Left kidney (tissue), 2 donors: ENCODE measurements around the gene SWT1. TPM values are rescaled to one million over a fixed set of nuclear protein-coding genes. Genes with fewer than 3 reads are reported as not detected.
"Not testable (repeated sequence)": the region's sequence is repeated elsewhere in the genome, so short reads cannot be mapped to it uniquely, and the experiment has no call there.

Source experiments
- DNase-seq: peaks from one replicate; pipeline ENCODE4 v3.0.0-alpha.2; 2013
- polyA plus RNA-seq: library from polyadenylated mRNA; unstranded; fragments of 120-200 nt; gene quantifications from one replicate; pipeline ENCODE4 v1.2.1, GENCODE V29; 2013; ENCODE audit not compliant: insufficient read length

SWT1 gene
- polyA plus RNA-seq, 1 donor: 11.5 TPM

GRCh38 chr1:185170291-185170848 is 13.4 kb downstream of the SWT1 start:
- DNase-seq: peak; percentile 71

DNA sequence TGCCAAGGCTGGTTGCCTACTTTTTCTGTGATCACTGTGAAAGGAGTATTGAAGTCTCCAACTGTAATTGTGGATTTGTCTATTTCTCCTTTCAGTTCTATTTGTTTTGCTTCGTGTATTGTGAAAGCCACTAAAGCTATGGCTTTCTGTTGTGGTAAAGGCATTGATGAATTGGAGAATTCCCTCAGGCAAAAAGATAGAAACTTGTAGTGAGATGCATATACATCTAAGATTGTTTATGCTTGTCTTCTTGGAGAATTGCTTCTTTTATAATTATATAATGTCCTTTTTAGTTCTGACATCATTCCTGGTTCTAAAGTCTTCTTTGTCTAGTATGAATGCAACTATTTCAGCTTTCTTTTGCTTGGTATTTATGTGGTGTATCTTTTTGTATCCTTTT is 36.8 kb downstream of the SWT1 start:
- DNase-seq: no peak

- not testable (repeated sequence) for DNase-seq
Measured at GRCh38 chr1:185198712-185199111, 41.7 kb downstream of the SWT1 start.

DNA sequence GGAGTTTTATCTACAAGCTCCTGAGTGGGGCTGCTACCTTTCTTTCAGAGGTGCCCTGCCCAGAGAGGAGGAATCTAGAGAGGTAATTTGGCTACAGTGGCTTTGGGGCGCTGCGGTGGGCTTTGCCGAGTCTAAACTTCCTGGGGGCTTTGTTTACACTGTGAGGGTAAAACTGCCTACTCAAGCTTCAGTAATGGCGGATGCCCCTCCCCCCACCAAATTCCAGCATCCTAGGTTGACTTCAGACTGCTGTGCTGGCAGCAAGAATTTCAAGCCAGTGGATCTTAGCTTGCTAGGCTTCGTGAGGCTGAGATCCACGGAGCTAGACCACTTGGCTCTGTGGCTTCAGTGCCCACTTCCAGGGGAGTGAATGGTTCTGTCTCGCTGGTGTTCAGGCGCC is 43.9 kb downstream of the SWT1 start:
- DNase-seq: no peak

DNA sequence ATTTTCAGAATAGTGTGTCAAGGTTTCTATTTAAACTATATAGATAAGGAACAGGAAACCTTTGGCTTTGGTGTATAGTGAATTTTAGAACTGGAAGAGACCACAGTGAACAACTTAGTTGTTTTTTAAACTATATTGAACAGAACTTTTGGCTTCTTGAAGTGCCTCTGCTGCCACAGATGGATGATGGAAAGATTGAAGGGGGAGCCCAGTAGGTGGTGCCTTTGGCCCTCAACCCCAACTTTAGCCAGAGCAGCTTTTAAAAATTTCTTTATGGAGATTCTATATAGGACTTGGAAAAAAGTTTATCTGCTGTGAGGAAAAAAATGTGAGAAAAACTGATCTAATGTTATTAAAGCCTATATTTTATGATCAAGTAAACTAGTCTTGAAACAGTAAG is 50.2 kb downstream of the SWT1 start:
- DNase-seq: no peak

DNA sequence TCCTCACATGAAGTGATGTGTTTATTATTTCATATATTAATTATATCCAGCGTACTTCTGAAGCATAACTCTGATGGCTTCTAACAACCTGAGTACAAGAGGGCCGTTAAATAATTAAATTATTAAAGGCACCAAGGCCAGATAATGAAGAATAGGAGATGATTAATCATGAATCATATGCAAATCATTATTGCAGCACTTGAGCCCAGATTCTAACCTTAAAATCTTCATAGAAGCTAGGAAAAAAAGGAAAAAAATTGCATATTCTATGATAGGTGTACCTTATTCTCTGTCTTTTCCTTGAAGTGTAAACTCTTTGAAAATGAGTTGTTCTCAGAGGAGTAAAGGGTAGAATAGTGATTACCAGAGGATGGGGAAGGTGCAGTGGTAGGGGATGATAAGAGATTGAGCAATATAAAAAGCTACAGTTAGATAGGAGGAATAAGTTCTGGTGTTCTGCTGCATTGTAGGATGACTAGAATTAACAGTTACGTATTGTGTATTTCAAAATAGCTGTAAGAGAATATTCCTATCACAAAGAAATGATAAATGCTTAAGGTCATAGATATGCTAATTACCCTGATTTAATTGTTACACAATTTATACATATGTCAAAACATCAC is 51.1 kb downstream of the SWT1 start:
- DNase-seq: no peak

GRCh38 chr1:185208626-185209180 is 51.7 kb downstream of the SWT1 start:
- DNase-seq: no peak

DNA sequence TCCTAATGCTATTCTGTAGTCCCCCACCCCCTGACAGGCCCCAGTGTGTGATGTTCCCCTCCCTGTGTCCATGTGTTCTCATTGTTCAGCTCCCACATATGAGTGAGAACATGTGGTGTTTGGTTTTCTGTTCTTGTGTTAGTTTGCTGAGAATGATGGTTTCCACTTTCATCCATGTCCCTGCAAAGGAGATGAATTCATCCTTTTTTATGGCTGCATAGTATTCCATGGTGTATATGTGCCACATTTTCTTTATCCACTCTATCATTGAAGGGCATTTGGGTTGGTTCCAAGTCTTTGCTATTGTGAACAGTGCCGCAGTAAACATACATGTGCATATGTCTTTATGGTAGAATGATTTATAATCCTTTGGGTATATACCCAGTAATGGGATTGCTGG is 52.4 kb downstream of the SWT1 start:
- not testable (repeated sequence) for DNase-seq

DNA sequence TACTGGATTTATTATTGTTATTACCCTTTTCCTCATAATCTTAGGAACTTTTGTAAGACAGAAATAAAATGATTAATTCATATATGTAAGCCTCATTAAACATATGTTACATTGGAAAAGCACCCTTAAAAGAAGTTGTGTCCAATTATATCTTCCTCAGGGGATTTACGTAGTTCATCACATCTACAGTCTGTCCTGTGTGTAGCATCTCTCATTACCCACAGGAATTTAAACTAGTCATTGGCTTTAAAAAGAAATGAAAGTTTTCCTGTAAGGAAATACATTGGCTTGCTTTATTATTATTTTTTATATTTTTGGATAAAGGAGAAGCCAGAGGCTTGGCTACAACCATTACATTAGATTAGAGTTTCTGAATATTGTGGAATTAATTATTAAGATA is 56.1 kb downstream of the SWT1 start:
- DNase-seq: no peak

DNA sequence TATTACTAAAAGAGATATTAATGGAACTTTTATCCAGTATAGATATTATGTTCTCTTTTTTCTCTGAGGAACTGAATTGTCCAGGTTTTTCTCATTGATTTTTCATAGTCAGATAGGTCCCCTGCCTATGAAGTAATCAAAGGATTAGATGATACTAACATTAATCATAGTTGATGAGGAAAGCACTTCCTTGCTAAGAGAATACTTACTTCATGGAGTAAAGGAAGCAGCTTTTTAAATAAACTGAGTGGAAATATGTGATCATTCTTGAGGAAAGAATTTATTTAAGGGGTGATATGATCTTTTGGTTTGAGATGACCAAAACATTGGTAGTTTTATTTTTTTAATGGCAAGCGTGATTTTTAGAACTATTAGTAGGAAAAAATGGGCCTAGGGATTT is 58.9 kb downstream of the SWT1 start:
- no peak for DNase-seq

DNA sequence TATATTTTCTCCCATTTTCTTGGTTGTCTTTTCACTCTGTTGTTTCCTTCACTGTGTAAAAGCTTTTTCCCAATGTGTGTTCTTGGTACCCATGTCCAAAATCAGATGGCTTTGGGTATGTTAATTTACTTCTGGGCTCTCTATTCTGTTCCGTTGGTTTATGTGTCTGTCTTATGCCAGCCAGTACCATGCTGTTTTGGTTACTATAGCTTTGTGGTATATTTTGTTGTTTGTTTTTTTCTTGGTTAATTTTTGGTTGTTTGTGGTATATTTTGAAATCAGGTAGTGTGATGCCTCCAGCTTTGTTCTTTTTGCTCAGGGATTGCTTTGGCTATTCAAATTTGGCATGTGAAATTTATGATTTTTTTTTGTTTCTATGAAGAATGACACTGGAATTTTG is 67.2 kb downstream of the SWT1 start:
- DNase-seq: no peak

DNA sequence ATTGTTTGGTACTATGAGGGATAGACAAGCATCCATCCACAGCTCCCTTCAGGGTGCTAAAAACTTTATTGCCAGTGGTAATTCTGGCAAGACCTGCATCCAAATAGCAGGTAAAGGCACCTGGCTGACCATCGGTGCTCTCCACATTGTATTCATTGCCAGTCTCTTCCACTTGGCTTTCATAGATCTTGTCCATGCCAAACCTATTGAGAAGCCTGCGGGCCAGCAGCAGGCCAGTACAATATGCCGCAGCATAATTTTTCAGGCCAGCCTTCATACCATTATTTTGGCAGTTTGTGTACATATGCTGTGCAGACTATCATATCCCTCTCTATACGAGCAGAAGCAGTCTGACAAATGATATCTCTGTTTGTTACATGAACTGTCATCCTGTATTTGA is 70.2 kb downstream of the SWT1 start:
- DNase-seq: no peak

GRCh38 chr1:185228979-185229378 is 72.0 kb downstream of the SWT1 start:
- DNase-seq: no peak

- peak; percentile 3 for DNase-seq
Measured at GRCh38 chr1:185229981-185230380, 73.0 kb downstream of the SWT1 start.

DNA sequence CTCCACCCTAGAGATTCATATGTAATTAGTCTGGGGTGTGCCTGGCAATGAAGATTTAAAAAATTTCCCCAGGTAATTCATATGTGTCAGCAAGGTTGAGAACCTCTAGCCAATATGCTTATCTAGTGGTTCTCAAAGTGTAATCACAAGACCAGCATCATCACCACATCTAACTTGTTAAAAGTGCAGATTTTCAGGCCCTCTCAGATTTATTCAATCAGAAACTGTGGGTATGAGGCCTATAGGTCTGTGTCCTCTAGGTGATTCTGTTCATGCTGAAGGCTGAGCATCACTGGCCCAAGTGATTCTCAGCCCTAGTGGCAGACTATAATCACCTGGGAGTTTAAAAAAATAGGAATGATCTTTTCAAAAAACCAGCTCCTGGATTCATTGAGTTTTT is 75.9 kb downstream of the SWT1 start:
- no peak for DNase-seq

- DNase-seq: not testable (repeated sequence)
Measured at GRCh38 chr1:185234183-185234582, 77.2 kb downstream of the SWT1 start.

- not testable (repeated sequence) for DNase-seq
Measured at GRCh38 chr1:185237176-185237575, 80.2 kb downstream of the SWT1 start.

- no peak for DNase-seq
Measured at GRCh38 chr1:185237661-185238060, 80.7 kb downstream of the SWT1 start.

DNA sequence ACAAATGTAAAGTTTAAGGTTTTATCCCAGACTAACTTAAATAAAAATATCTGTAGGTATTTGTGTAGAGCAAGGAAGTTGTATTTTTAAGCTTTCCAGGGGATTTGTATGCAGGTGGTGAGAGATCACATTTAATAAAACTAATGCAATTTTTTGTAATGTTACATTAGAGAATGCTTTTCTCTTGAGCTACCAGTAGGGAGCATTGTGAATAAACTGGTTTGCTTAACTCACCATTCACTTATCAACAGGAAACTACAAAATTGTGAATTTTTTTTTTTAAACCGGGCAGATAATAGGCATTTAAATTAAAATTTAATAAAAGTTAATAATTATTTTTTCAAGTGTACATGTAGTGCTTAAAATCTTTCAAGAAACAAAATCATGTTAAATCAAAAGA is 81.5 kb downstream of the SWT1 start:
- no peak for DNase-seq

GRCh38 chr1:185239861-185240260 is 82.9 kb downstream of the SWT1 start:
- no peak for DNase-seq

GRCh38 chr1:185241127-185241526 is 84.2 kb downstream of the SWT1 start:
- DNase-seq: no peak

DNA sequence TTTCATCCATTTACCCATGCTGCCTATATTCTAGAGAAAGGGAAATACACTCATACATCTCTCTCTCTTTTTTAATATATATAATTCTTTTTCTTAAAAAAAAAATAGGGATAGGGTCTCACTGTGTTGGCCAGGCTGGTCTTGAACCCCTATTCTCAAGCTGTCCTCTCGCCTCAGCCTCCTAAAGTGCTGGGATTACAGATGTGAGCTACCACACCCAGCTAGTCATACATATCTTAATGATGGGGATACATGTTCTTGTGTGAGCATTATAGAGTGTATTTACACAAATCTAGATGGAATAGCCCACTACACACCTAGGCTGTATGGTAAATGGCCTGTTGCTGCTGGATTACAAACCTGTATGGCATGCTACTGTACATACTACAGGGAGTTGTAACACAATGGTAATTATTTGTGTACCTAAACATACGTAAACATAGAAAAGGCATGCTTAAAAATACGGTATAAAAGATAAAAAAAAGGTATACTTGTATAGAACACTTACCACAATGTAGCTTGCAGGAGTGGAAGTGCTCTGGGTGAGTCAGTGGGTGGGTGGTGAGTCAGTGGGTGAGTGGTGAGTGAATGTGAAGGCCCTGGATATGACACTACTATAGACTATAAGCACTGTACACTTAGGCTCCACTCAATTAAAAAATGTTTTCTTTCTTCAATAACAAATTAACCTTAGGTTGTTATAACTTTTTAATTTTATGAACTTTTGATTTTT is 87.2 kb downstream of the SWT1 start:
- no peak for DNase-seq

DNA sequence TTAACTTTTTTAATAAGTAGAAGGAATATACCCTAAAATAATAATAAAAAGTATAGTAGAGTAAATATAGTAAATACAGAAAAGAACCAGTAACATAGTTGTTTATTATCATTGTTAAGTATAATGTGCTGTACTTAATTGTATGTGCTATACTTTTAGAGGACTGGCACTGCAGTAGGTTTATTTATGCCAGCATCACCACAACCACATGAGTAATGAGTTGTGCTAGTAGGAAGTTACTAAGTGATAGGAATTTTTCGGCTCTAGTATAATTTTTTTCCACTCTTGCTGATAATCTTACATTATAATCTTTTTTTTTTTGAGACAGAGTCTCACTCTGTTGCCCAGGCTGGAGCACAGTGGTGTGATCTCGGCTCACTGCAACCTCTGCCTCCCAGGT is 88.5 kb downstream of the SWT1 start:
- no peak for DNase-seq
